GM18861 (cell line): ENCODE results near the gene AATK.

ENCODE experiments used
- ATAC-seq: cut with Tn5 transposase; IDR thresholded peaks from one replicate; pipeline ENCODE4 v1.9.1; 2021; ENCODE audit not compliant: unreplicated experiment

Gene AATK

DNA sequence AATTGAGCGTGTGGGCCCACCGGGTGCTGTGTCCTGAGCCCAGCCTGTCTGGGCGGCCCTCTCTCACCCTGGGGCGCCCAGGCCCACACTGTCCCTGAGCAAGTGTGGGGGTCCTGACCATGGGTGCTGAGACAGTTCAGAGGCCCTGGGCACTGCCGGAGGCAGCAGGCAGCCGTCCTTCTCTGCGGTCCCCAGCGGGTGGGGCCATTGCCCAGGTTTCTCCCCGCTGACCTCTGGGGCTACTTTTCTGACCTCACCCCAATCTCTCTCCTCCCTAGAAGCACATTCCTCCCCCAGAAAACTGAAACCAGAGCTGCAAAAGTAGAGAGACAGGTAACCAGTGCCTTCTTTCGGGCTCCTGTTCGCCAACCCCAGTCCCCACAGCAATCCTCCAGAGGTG is 36.7 kb downstream of the AATK start:
- no peak for ATAC-seq

- ATAC-seq = no peak
Measured at GRCh38 chr17:81128774-81129173, 37.2 kb downstream of the AATK start.

- ATAC-seq = no peak
Measured at GRCh38 chr17:81128338-81128737, 37.7 kb downstream of the AATK start.

GRCh38 chr17:81127526-81128177 is 38.4 kb downstream of the AATK start:
- ATAC-seq = no peak

DNA sequence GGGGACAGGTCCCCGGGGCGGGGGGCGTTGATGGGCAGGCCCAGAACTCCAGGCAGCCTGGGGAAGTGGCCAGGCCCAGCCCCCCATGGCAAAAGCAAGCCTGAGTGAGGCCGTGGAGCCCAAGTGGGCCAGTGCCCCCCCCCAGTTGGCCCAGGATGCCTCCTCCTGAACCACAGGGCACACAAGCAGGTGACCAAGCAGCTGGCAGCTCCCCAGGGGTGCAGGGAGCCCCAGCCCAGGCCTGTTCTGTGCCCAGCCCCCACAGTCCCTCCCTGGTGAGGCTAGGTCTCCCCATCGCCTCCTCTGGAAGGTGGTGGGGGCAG is 38.9 kb downstream of the AATK start:
- no peak for ATAC-seq

DNA sequence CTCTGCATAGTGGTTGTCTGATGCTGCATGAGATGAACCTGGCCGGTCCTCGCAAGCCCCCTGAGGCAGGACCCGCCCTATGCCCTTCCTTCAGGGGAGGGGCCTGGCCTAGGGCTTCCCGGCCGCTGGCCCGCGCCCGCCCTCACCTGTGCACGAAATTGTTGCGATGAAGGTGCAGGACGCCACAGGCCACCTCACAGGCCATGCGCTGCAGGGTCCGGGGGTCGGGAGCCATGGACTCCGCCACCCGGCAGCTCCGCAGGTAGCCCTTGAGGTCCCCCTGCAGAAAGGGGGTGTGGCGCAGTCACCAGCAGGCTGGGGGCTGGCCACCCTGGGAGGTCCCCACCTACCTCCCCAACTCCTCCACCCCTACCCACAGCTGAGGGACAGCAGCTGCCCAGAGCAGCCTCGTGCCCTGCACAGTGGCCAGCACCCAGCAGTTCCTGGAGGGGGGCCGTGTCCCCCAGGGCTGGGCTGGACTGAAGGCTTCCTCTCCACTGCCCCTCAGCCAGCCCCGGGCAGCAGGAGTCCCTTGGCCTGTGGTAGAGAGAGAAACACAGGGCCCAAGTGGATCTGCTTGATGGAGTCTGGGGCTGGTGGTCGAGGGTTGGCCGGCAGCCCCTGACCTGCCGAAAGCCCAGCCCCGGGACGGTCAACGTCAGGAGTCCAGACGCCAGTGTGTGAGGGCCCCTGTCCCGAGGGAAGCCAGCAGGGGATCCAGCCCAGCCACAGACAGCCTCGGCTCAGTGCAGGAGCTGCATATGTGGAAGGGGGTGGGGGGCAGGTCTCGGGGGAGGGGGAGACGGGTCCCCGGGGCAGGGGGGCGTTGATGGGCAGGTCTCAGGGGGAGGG is 39.5 kb downstream of the AATK start:
- ATAC-seq = no peak

- no peak for ATAC-seq
Measured at GRCh38 chr17:81125573-81126081, 40.4 kb downstream of the AATK start.

- ATAC-seq = no peak
Measured at GRCh38 chr17:81124377-81124776, 41.6 kb downstream of the AATK start.

- ATAC-seq = no peak
Measured at GRCh38 chr17:81123052-81124048, 42.7 kb downstream of the AATK start.

GRCh38 chr17:81121841-81122733 is 43.9 kb downstream of the AATK start:
- no peak for ATAC-seq

- no peak for ATAC-seq
Measured at GRCh38 chr17:81120695-81121621, 45.1 kb downstream of the AATK start.

DNA sequence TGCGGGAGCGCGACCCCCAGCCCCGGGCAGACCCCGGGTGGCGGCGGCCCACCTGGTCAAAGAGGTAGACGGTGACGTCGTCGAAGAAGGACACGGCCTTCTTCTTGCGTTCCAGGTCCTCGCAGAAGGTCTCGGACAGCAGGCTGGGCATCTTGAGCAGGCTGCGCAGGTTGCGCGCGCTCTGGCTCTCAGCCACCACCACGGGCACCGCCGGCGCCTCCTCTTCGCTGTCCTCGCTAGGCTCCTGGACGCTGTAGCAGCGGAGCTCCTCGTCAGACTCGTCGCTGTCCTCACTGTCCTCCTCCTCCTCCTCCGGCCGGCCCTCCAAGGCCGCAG is 45.9 kb downstream of the AATK start:
- no peak for ATAC-seq

- peak; percentile 57 for ATAC-seq
Measured at GRCh38 chr17:81119223-81120148, 46.5 kb downstream of the AATK start.

- no peak for ATAC-seq
Measured at GRCh38 chr17:81118308-81119221, 47.5 kb downstream of the AATK start.

GRCh38 chr17:81117672-81118198 is 48.3 kb downstream of the AATK start:
- no peak for ATAC-seq

DNA sequence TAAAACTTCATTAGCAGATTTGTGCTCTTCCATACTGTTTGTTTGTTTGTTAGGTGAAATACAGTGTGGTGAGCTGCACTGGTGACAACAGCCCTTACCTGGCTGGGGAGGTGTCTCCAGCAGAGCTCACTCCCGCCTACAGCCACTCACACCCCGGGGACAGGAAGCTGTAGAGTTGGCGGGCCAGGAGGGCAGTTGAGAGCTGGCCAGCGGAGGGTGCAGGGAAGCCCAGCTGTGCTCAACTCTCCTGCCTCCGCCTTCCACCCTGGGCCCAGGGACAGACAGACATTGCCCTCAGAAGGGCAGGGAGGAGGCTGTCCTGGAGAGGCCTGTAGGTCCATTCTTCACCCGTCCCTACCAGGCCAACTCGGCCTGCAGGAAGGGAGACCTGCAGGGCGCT is 49.3 kb downstream of the AATK start:
- no peak for ATAC-seq
